Right ventricle myocardium inferior (tissue), 1 donor: Measurements from ENCODE around the gene ARHGEF28. TPM values are rescaled to one million over a fixed set of nuclear protein-coding genes. Genes with fewer than 3 reads are reported as not detected.

ENCODE experiments used
- ATAC-seq: fragments of 200-7000 bp; cut with Tn5 transposase; one replicate; pipeline ENCODE4 v1.9.1; 2020; ENCODE audit warnings: mild to moderate bottlenecking, moderate library complexity
- DNase-seq: peaks from one replicate; pipeline ENCODE4 v3.0.0; 2021; ENCODE audit errors: missing footprints
- intact Hi-C: fragments of 100-400 bp; cut with DNase I; formaldehyde crosslinking; loops from one replicate; pipeline ENCODE4 v1.11.0; 2022
- total RNA-seq: library from RNA; stranded (reverse); fragmentation: NEBNext Ultra II Directional; extraction: Animal tissue kit (Norgen Biotek cat#: 25700); gene quantifications from one replicate; pipeline ENCODE4 v1.2.1, GENCODE V29; 2021
- donor health status: DM: no; HTN: yes; CAD: no; lungs with severe emphysema.

The ARHGEF28 gene
- total RNA-seq, 1 donor from 2014 or later = 1.9 TPM

- no peak for ATAC-seq
- intact Hi-C loops = no loop called here
- no peak for DNase-seq
These were observed 296.2 kb downstream of the ARHGEF28 start for GRCh38 chr5:73922224-73922623.

GRCh38 chr5:73922875-73923557 lies 297.0 kb downstream of the ARHGEF28 start:
- intact Hi-C loops = no loop called here
- ATAC-seq = no peak

GRCh38 chr5:73928476-73929070 lies 302.6 kb downstream of the ARHGEF28 start:
- intact Hi-C loops = no loop called here
- ATAC-seq = no peak
- no peak for DNase-seq

More at GRCh38 chr5:73922875-73923557, 297.0 kb downstream of the ARHGEF28 start:
- DNase-seq = no peak

GRCh38 chr5:73935719-73936118 lies 309.7 kb downstream of the ARHGEF28 start:
- DNase-seq = no peak
- intact Hi-C loops = no loop called here
- no peak for ATAC-seq

- intact Hi-C loops = no loop called here
- DNase-seq (no peak), ATAC-seq (no peak)
These were observed 312.4 kb downstream of the ARHGEF28 start for GRCh38 chr5:73938280-73938937.

- DNase-seq = no peak
- intact Hi-C loops = no loop called here
- no peak for ATAC-seq
These were observed 312.9 kb downstream of the ARHGEF28 start for GRCh38 chr5:73938938-73939320.

GRCh38 chr5:73939557-73939956 lies 313.6 kb downstream of the ARHGEF28 start:
- no peak for DNase-seq
- ATAC-seq = no peak
- intact Hi-C loops = no loop called here

GRCh38 chr5:73940026-73940425 lies 314.0 kb downstream of the ARHGEF28 start:
- intact Hi-C loops = no loop called here
- no peak for DNase-seq
- no peak for ATAC-seq

GRCh38 chr5:73940801-73941200 lies 314.8 kb downstream of the ARHGEF28 start:
- intact Hi-C loops = no loop called here
- no peak for ATAC-seq
- DNase-seq = no peak

- ATAC-seq (no peak), DNase-seq (no peak)
- intact Hi-C loops = no loop called here
These were observed 316.8 kb downstream of the ARHGEF28 start for GRCh38 chr5:73942783-73943182.

GRCh38 chr5:73943397-73943796 lies 317.4 kb downstream of the ARHGEF28 start:
- ATAC-seq = no peak
- DNase-seq = no peak
- intact Hi-C loops = no loop called here

- ATAC-seq (no peak), DNase-seq (no peak)
- intact Hi-C loops = no loop called here
These were observed 318.6 kb downstream of the ARHGEF28 start for GRCh38 chr5:73944581-73944980.

GRCh38 chr5:73945505-73945904 lies 319.5 kb downstream of the ARHGEF28 start:
- ATAC-seq (no peak), DNase-seq (no peak)
- intact Hi-C loops = no loop called here

GRCh38 chr5:73946278-73946677 lies 320.3 kb downstream of the ARHGEF28 start:
- no peak for ATAC-seq
- no peak for DNase-seq
- intact Hi-C loops = no loop called here

- intact Hi-C loops = no loop called here
- DNase-seq (no peak), ATAC-seq (no peak)
These were observed 321.1 kb downstream of the ARHGEF28 start for GRCh38 chr5:73946919-73947602.

GRCh38 chr5:73947906-73948640 lies 322.1 kb downstream of the ARHGEF28 start:
- no peak for DNase-seq
- peak; percentile 50 for ATAC-seq
- intact Hi-C loops = no loop called here

- DNase-seq (no peak), ATAC-seq (peak; percentile 53)
- intact Hi-C loops = no loop called here
These were observed 322.7 kb downstream of the ARHGEF28 start for GRCh38 chr5:73948720-73949119.

- DNase-seq (no peak), ATAC-seq (no peak)
- intact Hi-C loops = no loop called here
These were observed 324.5 kb downstream of the ARHGEF28 start for GRCh38 chr5:73950441-73950873.

- DNase-seq (no peak), ATAC-seq (no peak)
- intact Hi-C loops = no loop called here
These were observed 325.0 kb downstream of the ARHGEF28 start for GRCh38 chr5:73950912-73951430.
